Vagina (tissue), 2 donors: ENCODE measurements around the gene PCGF1.

Experiments used
- CTCF ChIP-seq, 3 experiments: fragments of 450-650 bp in 2 of 3; fragments of 200-600 bp in 1 of 3; sonication (generic) in 1 of 3; IDR thresholded peaks; one replicate each; pipeline ENCODE4 v1.5.1; 2017 to 2019; ENCODE audit warnings: antibody characterized with exemption in 3 of 3, mild to moderate bottlenecking in 2 of 3, moderate library complexity in 2 of 3
- POLR2A ChIP-seq, 2 donors: fragments of 450-650 bp; IDR thresholded peaks; one replicate each; pipeline ENCODE4 v1.6.1; 2017; ENCODE audit warnings: antibody characterized with exemption in 2 of 2, mild to moderate bottlenecking in 2 of 2, moderate library complexity in 2 of 2

- TF ChIP-seq POLR2A (IDR thresholded peaks at IDR 0.05) = no peak
- TF ChIP-seq CTCF (IDR thresholded peaks at IDR 0.05) = no peak
Observed at GRCh38 chr2:74525717-74526648, 18.5 kb upstream of the PCGF1 start, which contains the start of gene DQX1.
